ENCODE data around the gene BPIFB2. TPM values are rescaled to one million over a fixed set of nuclear protein-coding genes. Genes with fewer than 3 reads are reported as not detected.
"Not testable (repeated sequence)": the region's sequence is repeated elsewhere in the genome, so short reads cannot be mapped to it uniquely, and the experiment has no call there.

The BPIFB2 gene
- total and polyA plus RNA-seq, 2 donors from 2014 or later, result not detected

DNA sequence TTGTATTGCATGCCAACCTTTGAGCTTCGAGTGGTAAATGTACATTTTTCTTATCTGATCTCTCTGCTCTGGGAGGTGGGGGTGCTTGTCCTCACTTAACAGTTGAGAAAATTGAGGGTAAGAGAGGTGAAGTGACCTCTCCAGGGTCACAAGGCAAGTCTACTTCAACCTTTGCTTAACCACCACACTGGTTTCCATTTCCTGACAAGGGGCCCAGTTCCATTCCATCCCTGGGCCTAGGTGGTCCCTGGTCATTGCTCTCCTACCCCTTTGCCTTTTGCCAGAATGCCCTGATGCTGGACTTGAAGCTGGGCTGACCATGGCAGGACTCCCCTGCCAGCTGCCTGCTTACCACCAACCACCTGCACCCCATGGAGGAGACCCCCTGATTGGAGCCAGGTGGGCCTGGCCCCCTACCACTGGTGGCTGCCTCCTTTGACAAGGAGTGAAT is 36.3 kb downstream of the BPIFB2 start:
- no peak for DNase-seq
- H3K9ac ChIP-seq (ENCODE audit: low read length in 3 of 3), result no peak overlapping the region
- H3K4me1 ChIP-seq (ENCODE audit: control insufficient read depth in 2 of 3, insufficient read depth in 2 of 3, low read depth in 1 of 3, low read length in 3 of 3), result no peaks in the 10 kb centered on the region
- FAIRE-seq, result no peak
- H3K9me3 ChIP-seq (ENCODE audit: control insufficient read depth in 2 of 3, insufficient read depth in 1 of 3, low read length in 3 of 3), result peaks cover 0 to 12% (median 0%) of the 10 kb centered on the region in 3 donors
- H3K4me3 ChIP-seq (ENCODE audit: low read length in 3 of 3), result no peak overlapping the region
- no peaks in the 10 kb centered on the region for H3K27me3 ChIP-seq (ENCODE audit: control insufficient read depth, insufficient read depth, low read length)
- H3K27ac ChIP-seq (ENCODE audit: low read depth in 2 of 2, low read length in 2 of 2), result no peak overlapping the region
- TF ChIP-seq, protein P1, sequence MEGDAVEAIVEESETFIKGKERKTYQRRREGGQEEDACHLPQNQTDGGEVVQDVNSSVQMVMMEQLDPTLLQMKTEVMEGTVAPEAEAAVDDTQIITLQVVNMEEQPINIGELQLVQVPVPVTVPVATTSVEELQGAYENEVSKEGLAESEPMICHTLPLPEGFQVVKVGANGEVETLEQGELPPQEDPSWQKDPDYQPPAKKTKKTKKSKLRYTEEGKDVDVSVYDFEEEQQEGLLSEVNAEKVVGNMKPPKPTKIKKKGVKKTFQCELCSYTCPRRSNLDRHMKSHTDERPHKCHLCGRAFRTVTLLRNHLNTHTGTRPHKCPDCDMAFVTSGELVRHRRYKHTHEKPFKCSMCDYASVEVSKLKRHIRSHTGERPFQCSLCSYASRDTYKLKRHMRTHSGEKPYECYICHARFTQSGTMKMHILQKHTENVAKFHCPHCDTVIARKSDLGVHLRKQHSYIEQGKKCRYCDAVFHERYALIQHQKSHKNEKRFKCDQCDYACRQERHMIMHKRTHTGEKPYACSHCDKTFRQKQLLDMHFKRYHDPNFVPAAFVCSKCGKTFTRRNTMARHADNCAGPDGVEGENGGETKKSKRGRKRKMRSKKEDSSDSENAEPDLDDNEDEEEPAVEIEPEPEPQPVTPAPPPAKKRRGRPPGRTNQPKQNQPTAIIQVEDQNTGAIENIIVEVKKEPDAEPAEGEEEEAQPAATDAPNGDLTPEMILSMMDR (IDR thresholded peaks at IDR 0.05; ENCODE audit: borderline replicate concordance, extremely low read depth, insufficient read depth), result no peak
- H3K36me3 ChIP-seq (ENCODE audit: control insufficient read depth in 2 of 3, insufficient read depth in 3 of 3, low read length in 3 of 3), result no peaks in the 10 kb centered on the region
- intact Hi-C loops (cut with DNase I), result no loop called here

DNA sequence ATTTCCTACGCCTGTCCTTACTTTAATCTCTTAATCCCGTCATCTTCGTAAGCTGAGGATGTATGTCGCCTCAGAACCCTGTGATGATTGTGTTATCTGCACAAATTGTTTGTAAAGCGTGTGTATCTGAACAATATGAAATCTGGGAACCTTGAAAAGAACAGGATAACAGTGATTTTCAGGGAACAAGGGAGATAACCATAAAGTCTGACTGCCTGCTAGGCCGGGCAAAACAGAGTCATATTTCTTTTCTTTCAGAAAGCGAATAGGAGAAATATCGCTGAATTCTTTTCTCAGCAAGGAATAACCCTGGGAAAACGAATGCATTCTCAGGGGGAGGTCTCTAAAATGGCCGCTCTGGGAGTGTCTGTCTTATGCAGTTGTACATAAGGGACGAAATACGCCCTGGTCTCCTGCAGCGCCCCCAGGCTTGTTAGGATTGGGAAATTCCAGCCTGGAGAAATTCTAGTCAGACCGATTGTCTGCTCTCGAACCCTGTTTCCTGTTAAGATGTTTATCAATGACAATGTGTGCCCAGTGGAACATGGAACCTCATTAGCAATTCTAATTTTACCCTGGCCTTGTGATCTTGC is 37.7 kb downstream of the BPIFB2 start:
- H3K27ac ChIP-seq (ENCODE audit: low read depth in 2 of 2, low read length in 2 of 2); H3K4me1 ChIP-seq (ENCODE audit: control insufficient read depth in 2 of 3, insufficient read depth in 2 of 3, low read depth in 1 of 3, low read length in 3 of 3); H3K9ac ChIP-seq (ENCODE audit: low read length in 3 of 3); H3K36me3 ChIP-seq (ENCODE audit: control insufficient read depth in 2 of 3, insufficient read depth in 3 of 3, low read length in 3 of 3); FAIRE-seq; H3K27me3 ChIP-seq (ENCODE audit: control insufficient read depth, insufficient read depth, low read length); DNase-seq; intact Hi-C loops (cut with DNase I); H3K4me3 ChIP-seq (ENCODE audit: low read length in 3 of 3): not testable (repeated sequence)
- peaks cover 0 to 12% (median 0%) of the 10 kb centered on the region in 3 donors for H3K9me3 ChIP-seq (ENCODE audit: control insufficient read depth in 2 of 3, insufficient read depth in 1 of 3, low read length in 3 of 3)

DNA sequence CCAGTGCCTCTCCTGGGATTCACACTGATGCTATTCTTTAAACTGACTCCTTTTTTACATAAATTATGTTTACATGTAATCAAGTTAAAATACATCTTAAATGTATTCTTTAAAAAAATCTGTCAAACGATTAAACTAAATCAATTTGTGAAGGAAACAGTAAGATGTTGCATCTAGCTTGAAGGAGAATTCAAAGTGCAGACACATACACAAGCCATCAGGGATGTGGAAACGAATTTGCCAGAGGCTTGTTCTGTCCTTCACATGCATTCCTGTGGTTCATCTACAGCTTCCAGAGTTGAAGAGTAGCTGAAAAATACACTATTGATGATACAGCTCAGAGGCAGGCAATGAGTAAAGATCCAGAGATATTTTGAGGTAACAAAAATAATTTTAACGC is 38.9 kb downstream of the BPIFB2 start:
- H3K27ac ChIP-seq (ENCODE audit: low read depth in 2 of 2, low read length in 2 of 2), result no peak overlapping the region
- no peak overlapping the region for H3K4me3 ChIP-seq (ENCODE audit: low read length in 3 of 3)
- peaks cover 0 to 12% (median 0%) of the 10 kb centered on the region in 3 donors for H3K9me3 ChIP-seq (ENCODE audit: control insufficient read depth in 2 of 3, insufficient read depth in 1 of 3, low read length in 3 of 3)
- DNase-seq (no peak), FAIRE-seq (no peak)
- intact Hi-C loops (cut with DNase I), result no loop called here
- no peaks in the 10 kb centered on the region for H3K27me3 ChIP-seq (ENCODE audit: control insufficient read depth, insufficient read depth, low read length)
- no peak overlapping the region for H3K9ac ChIP-seq (ENCODE audit: low read length in 3 of 3)
- no peaks in the 10 kb centered on the region for H3K4me1 ChIP-seq (ENCODE audit: control insufficient read depth in 2 of 3, insufficient read depth in 2 of 3, low read depth in 1 of 3, low read length in 3 of 3)
- H3K36me3 ChIP-seq (ENCODE audit: control insufficient read depth in 2 of 3, insufficient read depth in 3 of 3, low read length in 3 of 3), result no peaks in the 10 kb centered on the region
- TF ChIP-seq, protein P1 (IDR thresholded peaks at IDR 0.05; ENCODE audit: borderline replicate concordance, extremely low read depth, insufficient read depth), result no peak

DNA sequence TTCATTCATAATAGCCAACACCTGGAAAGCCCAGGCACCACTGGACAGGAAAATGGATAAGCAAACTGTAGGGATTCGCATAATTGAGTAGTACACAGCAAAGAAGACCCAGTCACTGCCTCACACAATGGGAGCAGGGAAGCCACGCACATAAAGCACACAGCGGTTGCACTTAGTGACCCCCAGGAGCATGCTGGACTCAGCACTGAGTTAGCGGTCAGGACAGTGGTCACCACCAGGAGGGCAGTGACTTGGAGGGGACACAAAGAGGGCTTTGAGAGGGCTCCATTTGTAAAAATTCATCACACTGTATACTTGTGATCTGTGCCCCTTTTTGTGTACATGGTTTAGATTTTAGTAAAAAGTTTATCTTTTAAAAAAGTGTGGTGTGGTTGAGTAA is 43.8 kb downstream of the BPIFB2 start:
- no peak for DNase-seq
- TF ChIP-seq, protein P1 (IDR thresholded peaks at IDR 0.05; ENCODE audit: borderline replicate concordance, extremely low read depth, insufficient read depth), result no peak
- Histone ChIP-seq H3K9ac (ENCODE audit: low read length in 3 of 3) (no peak overlapping the region), H3K27ac (ENCODE audit: low read depth in 2 of 2, low read length in 2 of 2) (no peak overlapping the region), H3K4me3 (ENCODE audit: low read length in 3 of 3) (no peak overlapping the region), H3K27me3 (ENCODE audit: control insufficient read depth, insufficient read depth, low read length) (no peaks in the 10 kb centered on the region), H3K36me3 (ENCODE audit: control insufficient read depth in 2 of 3, insufficient read depth in 3 of 3, low read length in 3 of 3) (no peaks in the 10 kb centered on the region), H3K9me3 (ENCODE audit: control insufficient read depth in 2 of 3, insufficient read depth in 1 of 3, low read length in 3 of 3) (no peaks in the 10 kb centered on the region), H3K4me1 (ENCODE audit: control insufficient read depth in 2 of 3, insufficient read depth in 2 of 3, low read depth in 1 of 3, low read length in 3 of 3) (no peaks in the 10 kb centered on the region)
- no peak for FAIRE-seq
- intact Hi-C loops (cut with DNase I), result no loop called here
